Measurements from ENCODE around the gene TBC1D22B.

- TF ChIP-seq, protein P1, sequence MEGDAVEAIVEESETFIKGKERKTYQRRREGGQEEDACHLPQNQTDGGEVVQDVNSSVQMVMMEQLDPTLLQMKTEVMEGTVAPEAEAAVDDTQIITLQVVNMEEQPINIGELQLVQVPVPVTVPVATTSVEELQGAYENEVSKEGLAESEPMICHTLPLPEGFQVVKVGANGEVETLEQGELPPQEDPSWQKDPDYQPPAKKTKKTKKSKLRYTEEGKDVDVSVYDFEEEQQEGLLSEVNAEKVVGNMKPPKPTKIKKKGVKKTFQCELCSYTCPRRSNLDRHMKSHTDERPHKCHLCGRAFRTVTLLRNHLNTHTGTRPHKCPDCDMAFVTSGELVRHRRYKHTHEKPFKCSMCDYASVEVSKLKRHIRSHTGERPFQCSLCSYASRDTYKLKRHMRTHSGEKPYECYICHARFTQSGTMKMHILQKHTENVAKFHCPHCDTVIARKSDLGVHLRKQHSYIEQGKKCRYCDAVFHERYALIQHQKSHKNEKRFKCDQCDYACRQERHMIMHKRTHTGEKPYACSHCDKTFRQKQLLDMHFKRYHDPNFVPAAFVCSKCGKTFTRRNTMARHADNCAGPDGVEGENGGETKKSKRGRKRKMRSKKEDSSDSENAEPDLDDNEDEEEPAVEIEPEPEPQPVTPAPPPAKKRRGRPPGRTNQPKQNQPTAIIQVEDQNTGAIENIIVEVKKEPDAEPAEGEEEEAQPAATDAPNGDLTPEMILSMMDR (IDR thresholded peaks at IDR 0.05): no peak
- TF ChIP-seq EP300 (IDR thresholded peaks at IDR 0.05): no peak
- TF ChIP-seq POLR2AphosphoS5 (IDR thresholded peaks at IDR 0.05): no peak
- no peak for TF ChIP-seq POLR2A (IDR thresholded peaks at IDR 0.05)
Measured at GRCh38 chr6:37243131-37243815, 14.3 kb upstream of the TBC1D22B start.
